HG02798 (cell line): Measurements from ENCODE around the gene LACTBL1.
A peak's percentile ranks its signal among the peaks of the same experiment; 100 is the strongest.
"Not testable (repeated sequence)": the region's sequence is repeated elsewhere in the genome, so short reads cannot be mapped to it uniquely, and the experiment has no call there.

Experiments used
- ATAC-seq: cut with Tn5 transposase; IDR thresholded peaks from one replicate; pipeline ENCODE4 v1.9.1; 2021; ENCODE audit warnings: mild to moderate bottlenecking; ENCODE audit not compliant: unreplicated experiment, poor library complexity

Gene LACTBL1

DNA sequence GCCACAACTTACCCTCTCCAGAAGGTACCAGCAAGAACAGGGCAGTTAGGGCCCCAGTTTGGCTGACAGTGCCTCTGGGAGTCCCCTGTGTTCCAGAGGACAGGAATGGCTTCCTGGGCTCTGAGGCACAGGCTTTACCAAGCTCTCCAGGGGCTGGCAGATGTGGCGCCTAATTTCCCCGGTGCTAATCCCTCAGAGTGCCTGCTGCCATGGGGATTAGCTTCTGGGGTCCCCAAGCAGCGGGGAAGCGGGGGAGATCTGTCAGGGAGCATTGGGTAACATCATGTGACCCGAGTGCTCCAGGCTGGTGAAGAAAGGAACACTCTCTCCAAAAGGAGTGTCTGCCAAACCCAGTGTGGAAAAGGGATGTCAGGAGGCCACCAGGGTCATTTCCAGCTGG lies at the start of gene LACTBL1:
LACTBL1 (minus strand) TSS at position 107 of the 400 bp plus-strand sequence. CDS start 550 bp downstream, outside the sequence.
- ATAC-seq: no peak

GRCh38 chr1:23021834-23022233 lies 49.2 kb upstream of the LACTBL1 start:
- ATAC-seq: no peak

- ATAC-seq: no peak
Measured at GRCh38 chr1:23020706-23021405, 48.2 kb upstream of the LACTBL1 start.

DNA sequence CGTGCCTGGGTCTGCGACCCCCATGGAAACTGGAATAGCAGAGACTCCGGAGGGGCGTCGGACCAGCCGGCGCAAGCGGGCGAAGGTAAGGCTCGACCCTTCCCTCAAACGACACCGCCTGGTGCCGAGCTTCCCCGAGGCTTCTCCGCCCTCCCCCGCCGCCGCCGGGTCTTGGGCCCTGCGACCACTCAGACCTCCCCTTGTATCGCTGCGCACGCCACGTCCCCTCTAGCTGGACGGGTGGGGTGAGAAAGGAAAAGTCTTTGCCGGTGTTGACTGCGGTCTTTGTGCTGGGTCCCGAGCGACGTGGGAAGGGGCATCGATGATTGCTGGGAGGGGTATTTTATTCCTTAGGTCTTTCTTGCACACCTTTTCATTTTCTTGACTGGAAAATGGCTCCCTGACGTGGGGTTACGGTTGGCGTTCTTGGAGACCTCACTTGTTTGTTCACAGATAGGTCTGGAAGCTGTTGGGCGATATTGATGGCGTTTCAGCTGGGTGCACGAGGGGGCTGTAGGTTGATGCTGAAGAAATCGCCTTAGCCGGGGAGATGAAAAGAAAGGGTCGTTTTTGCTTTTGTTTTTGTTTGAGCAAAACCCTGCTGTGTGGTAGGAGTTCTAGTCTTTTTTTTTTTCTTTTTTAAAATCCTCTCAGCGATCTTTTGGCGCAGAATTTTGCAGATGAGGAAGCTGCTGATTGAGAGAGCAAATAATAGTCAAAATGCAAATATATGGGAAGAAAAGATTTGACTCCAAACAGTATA lies 47.4 kb upstream of the LACTBL1 start:
- ATAC-seq: peak; percentile 24

- peak; percentile 94 for ATAC-seq
Measured at GRCh38 chr1:23019094-23019862, 46.6 kb upstream of the LACTBL1 start, which contains the start of gene KDM1A. KDM1A (plus strand) TSS chr1:23019468; CDS start chr1:23019597, 129 bp downstream.

GRCh38 chr1:23018661-23019093 lies 46.0 kb upstream of the LACTBL1 start:
- ATAC-seq: no peak

- ATAC-seq: no peak
Measured at GRCh38 chr1:23013657-23014056, 41.0 kb upstream of the LACTBL1 start.

- not testable (repeated sequence) for ATAC-seq
Measured at GRCh38 chr1:23010025-23010424, 37.4 kb upstream of the LACTBL1 start.

GRCh38 chr1:23008901-23009300 lies 36.2 kb upstream of the LACTBL1 start:
- no peak for ATAC-seq

- ATAC-seq: no peak
Measured at GRCh38 chr1:23007106-23007505, 34.4 kb upstream of the LACTBL1 start.

- ATAC-seq: not testable (repeated sequence)
Measured at GRCh38 chr1:23004769-23005168, 32.1 kb upstream of the LACTBL1 start.

GRCh38 chr1:23004112-23004511 lies 31.4 kb upstream of the LACTBL1 start:
- no peak for ATAC-seq

DNA sequence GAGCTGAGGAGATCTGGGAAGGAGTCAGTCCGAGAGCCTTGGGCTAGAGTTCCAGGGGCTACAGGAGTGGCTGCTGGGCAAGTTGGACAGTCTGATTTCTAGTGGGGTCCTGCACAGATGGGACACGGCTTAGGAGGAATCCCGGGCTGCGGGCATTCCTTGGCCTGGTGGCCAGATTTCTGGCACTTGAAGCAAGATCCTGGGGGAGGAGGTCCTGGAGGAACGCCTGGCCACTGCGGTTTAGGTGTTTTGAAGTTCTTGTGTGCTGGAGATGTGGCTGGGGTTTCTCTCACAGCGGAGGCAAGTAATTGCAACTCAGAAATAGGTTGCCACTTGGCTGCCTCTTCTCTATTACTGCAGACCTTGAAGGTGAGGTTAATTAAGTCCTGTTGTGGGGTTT lies 29.6 kb upstream of the LACTBL1 start:
- not testable (repeated sequence) for ATAC-seq

- ATAC-seq: not testable (repeated sequence)
Measured at GRCh38 chr1:23000133-23000532, 27.5 kb upstream of the LACTBL1 start.

- ATAC-seq: not testable (repeated sequence)
Measured at GRCh38 chr1:22997528-22997927, 24.9 kb upstream of the LACTBL1 start.

DNA sequence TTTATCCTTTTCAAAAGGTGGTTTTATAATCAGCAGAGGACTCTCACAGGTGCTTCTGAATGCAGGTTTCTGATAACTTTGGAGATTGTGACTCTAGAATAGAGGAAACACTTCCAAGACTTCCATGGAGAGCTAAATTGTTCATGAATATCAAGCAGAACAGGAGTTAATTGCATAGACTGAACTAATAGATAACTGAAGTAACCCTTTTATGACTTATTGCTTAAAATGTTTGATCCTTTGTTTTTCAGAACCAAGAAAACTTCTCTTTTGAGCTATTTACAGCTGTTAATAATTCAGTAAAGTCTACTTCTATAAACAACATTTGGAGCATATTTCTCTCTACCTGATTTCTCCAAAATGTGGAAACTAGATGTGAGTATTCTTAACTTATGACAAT lies 23.1 kb upstream of the LACTBL1 start:
- no peak for ATAC-seq

DNA sequence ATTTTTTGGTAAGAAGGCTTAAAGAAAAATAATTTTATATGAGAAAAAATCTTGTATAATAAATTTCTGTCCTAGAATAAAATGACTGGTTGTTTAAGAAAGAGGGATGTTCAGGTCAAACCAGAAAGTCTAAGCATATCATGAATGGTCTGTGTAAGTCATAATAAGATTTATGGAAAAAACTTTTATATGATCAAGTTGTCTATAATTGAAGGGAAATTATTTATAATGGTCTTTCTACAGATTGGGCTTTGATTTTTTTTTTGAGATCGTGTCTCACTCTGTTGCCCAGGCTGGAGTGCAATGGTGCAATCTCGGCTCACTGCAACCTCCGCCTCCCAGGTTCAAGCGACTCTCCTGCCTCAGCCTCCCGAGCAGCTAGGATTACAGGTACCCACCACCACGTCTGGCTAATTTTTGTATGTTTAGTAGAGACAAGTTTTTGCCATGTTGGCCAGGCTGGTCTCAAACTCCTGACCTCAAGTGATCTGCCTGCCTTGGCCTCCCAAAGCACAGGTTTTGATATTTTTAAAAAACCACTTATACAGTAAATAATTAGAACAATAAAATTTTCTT lies 20.6 kb upstream of the LACTBL1 start:
- ATAC-seq: not testable (repeated sequence)

DNA sequence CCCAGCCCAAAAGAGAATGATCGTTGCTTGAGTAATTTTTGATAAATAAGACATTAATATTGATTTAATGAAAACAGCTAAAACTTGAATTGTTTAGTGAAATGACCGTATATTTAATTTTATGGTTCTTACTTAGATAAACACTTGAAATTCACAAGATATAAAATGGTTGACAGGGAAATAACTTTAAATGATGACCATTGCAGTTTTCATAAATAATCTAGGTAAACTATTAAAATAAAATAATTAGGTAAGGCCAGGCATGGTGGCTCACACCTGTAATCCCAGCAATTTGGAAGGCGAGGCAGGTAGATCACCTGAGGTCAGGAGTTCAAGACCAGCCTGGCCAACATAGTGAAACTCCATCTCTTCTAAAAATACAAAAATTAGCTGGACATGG lies 19.7 kb upstream of the LACTBL1 start:
- ATAC-seq: not testable (repeated sequence)

- ATAC-seq: no peak
Measured at GRCh38 chr1:22983944-22984343, 11.3 kb upstream of the LACTBL1 start.

DNA sequence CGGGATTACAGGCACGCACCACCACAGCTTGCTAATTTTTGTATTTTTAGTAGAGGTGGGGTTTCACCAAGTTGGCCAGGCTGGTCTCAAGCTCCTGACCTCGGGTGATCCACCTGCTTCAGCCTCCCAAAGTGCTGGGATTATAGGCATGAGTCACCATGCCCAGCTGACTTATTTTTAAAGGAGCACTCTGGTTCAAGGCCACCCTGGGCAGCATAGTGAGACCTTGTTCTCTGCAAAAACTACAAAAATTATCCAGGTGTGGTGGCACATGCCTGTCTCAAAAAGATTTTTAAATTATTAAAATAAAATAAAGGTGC lies 7.8 kb upstream of the LACTBL1 start:
- not testable (repeated sequence) for ATAC-seq
